Prostate gland (tissue), 1 donor: Measurements from ENCODE around the gene MAP10.
A peak's percentile ranks its signal among the peaks of the same experiment; 100 is the strongest.

ENCODE experiments used
- POLR2A ChIP-seq: fragments of 450-650 bp; IDR thresholded peaks from one replicate; pipeline ENCODE4 v1.6.1; 2016; ENCODE audit warnings: antibody characterized with exemption, mild to moderate bottlenecking
- POLR2AphosphoS5 ChIP-seq: sonication (generic); formaldehyde crosslinking; IDR thresholded peaks from one replicate; pipeline ENCODE4 v1.6.1; 2017; ENCODE audit warnings: antibody characterized with exemption

- TF ChIP-seq POLR2A (no peak), POLR2AphosphoS5 (peak; percentile 74)
Measured at GRCh38 chr1:232767305-232768074, 37.7 kb upstream of the MAP10 start.
